ENCODE measurements around the gene GIGYF2.

GRCh38 chr2:232750135-232750671 lies 53.1 kb downstream of the GIGYF2 start:
- no peak for TF ChIP-seq POLR2AphosphoS5 (IDR thresholded peaks at IDR 0.05; ENCODE audit: low read depth, low read length)
- TF ChIP-seq CTCF (IDR thresholded peaks at IDR 0.05) = no peak
